Transverse colon (tissue), 4 donors: ENCODE data around the gene UQCC2. TPM values are rescaled to one million over a fixed set of nuclear protein-coding genes. Genes with fewer than 3 reads are reported as not detected.

Source experiments
- DNase-seq: peaks from one replicate; pipeline ENCODE4 v3.0.0-alpha.2; 2019
- H3K27ac ChIP-seq, 4 donors: fragments of 200-600 bp; sonication (generic); 2 replicates each; pipeline ENCODE4 v1.5.1; 2016 to 2018; ENCODE audit warnings: inconsistent platforms in 4 of 4
- H3K27me3 ChIP-seq: fragments of 200-600 bp; sonication (generic); 2 replicates; pipeline ENCODE4 v1.5.1; 2017; ENCODE audit warnings: inconsistent platforms
- H3K36me3 ChIP-seq, 4 donors: fragments of 200-600 bp; sonication (generic); 2 replicates each; pipeline ENCODE4 v1.5.1; 2017 to 2019; ENCODE audit warnings: inconsistent platforms in 4 of 4
- H3K4me1 ChIP-seq, 4 donors: fragments of 200-600 bp; sonication (generic); 2 replicates each; pipeline ENCODE4 v1.5.1; 2017 to 2020; ENCODE audit warnings: inconsistent platforms in 4 of 4
- H3K4me3 ChIP-seq, 4 donors: fragments of 200-600 bp; sonication (generic); 1 replicate in 1 of 4; 2 replicates in 3 of 4; pipeline versions ENCODE4 v1.5.1 to v1.6.1; 2017 to 2019; ENCODE audit warnings: inconsistent platforms in 4 of 4
- H3K9me3 ChIP-seq, 2 donors: fragments of 200-600 bp; sonication (generic); 2 replicates each; pipeline ENCODE4 v1.5.1; 2017 to 2019; ENCODE audit warnings: inconsistent platforms in 2 of 2
- EP300 ChIP-seq: sonication (generic); formaldehyde crosslinking; IDR thresholded peaks from one replicate; pipeline ENCODE4 v1.6.1; 2017; ENCODE audit warnings: antibody characterized with exemption, low read depth
- POLR2A ChIP-seq: fragments of 450-650 bp; IDR thresholded peaks from one replicate; pipeline ENCODE4 v1.6.1; 2016; ENCODE audit warnings: antibody characterized with exemption, mild to moderate bottlenecking, moderate library complexity
- POLR2AphosphoS5 ChIP-seq, 3 donors: sonication (generic); formaldehyde crosslinking; IDR thresholded peaks; one replicate each; pipeline ENCODE4 v1.6.1; 2016; ENCODE audit warnings: antibody characterized with exemption in 3 of 3
- WGBS, 2 donors: methylation state at CpG; one replicate each; pipeline ENCODE4 v1.1.5; 2018; ENCODE audit warnings: low coverage in 1 of 2; 5-methylcytosine and 5-hydroxymethylcytosine counted together
- in situ Hi-C, 4 donors: fragments of 200-750 bp; cut with MboI; loops; one replicate each; pipeline versions ENCODE4 v1.15.0 to v1.15.1; 2017; ENCODE audit warnings: low sequenced_read_pairs in 3 of 4, low pct_ligation_motif_present in 1 of 4, low pct_unique_long_range_greater_than_20kb in 1 of 4
- intact Hi-C: fragments of 100-400 bp; cut with DNase I; formaldehyde crosslinking; loops from one replicate; pipeline ENCODE4 v1.15.1; 2023; ENCODE audit warnings: low total_unique reads
- total RNA-seq, 4 donors: library from RNA; depleted of rRNA; stranded (reverse); fragments of >200 nt; gene quantifications; one replicate each; pipeline ENCODE4 v1.1.0, GENCODE V29; 2016
- TF ChIP-seq, protein P1 (sequence below), 5 experiments: fragments of 200-600 bp in 3 of 5; fragments of 450-650 bp in 2 of 5; sonication (generic) in 3 of 5; IDR thresholded peaks; 1 replicate in 2 of 5; 2 replicates in 3 of 5; pipeline ENCODE4 v1.5.1; 2016 to 2017; ENCODE audit warnings: antibody characterized with exemption in 5 of 5, inconsistent platforms in 3 of 5, mild to moderate bottlenecking in 2 of 5, moderate library complexity in 1 of 5

Gene UQCC2
- total RNA-seq, 4 donors from 2014 or later: 2.8 to 17.6 (median 8.8) TPM

DNA sequence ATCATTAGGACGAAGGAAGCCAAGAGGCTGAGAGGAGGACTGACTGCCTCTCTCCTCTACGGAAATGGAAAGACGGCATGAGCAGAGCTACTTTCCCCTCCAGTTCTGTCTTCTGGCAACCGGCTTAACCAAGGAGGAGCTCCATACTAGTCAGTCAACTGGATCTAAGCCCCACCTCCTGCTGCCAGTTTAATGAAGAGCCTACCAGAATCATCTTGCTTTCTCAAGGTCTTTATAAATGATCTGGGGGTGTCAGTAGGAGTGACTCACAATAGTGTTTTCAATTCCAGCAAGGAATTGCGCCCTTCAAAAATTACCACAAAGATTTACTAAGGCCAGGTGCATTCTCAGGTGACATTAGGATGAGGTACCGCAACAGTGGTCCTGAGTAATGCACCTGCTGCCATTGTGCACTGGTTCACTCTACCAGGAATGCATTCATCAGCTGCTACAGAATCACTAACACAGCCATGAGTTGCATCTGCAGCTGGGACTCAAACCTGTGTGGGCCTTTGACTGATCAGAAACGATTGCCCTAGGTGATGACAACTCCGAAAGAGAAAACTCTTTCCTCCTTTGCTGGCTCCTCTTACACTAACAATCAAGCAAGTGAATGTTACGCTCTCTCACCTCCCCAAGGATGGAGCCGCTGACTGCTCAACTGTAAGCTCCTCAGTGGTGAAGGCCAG is 2.8 kb downstream of the UQCC2 start:
- no peaks in the 10 kb centered on the region for H3K9me3 ChIP-seq
- TF ChIP-seq EP300 (no peak), POLR2AphosphoS5 (IDR thresholded peaks at IDR 0.05) (no peak), POLR2A (no peak)
- TF ChIP-seq, protein P1, sequence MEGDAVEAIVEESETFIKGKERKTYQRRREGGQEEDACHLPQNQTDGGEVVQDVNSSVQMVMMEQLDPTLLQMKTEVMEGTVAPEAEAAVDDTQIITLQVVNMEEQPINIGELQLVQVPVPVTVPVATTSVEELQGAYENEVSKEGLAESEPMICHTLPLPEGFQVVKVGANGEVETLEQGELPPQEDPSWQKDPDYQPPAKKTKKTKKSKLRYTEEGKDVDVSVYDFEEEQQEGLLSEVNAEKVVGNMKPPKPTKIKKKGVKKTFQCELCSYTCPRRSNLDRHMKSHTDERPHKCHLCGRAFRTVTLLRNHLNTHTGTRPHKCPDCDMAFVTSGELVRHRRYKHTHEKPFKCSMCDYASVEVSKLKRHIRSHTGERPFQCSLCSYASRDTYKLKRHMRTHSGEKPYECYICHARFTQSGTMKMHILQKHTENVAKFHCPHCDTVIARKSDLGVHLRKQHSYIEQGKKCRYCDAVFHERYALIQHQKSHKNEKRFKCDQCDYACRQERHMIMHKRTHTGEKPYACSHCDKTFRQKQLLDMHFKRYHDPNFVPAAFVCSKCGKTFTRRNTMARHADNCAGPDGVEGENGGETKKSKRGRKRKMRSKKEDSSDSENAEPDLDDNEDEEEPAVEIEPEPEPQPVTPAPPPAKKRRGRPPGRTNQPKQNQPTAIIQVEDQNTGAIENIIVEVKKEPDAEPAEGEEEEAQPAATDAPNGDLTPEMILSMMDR (IDR thresholded peaks at IDR 0.05): no peak
- no peak overlapping the region for H3K4me3 ChIP-seq
- H3K36me3 ChIP-seq: no peaks in the 10 kb centered on the region
- intact Hi-C loops: no loop called here
- no peak overlapping the region for H3K27ac ChIP-seq
- DNase-seq: no peak
- in situ Hi-C loops: loop anchor here in 1 of 4 donors (10.0 kb wide), 1 partner anchor 124 kb away; the partner anchor contains the start of gene BAK1
- no peaks in the 10 kb centered on the region for H3K27me3 ChIP-seq
- H3K4me1 ChIP-seq: peaks cover 7 to 15% (median 10%) of the 10 kb centered on the region in 4 donors
- WGBS, 2 donors: 94 to 95% methylated on average over 6 to 10 of the region's 10 CpGs

GRCh38 chr6:33707771-33708170 is 3.7 kb downstream of the UQCC2 start:
- WGBS, 2 donors: 90 to 100% methylated on average over 3 to 5 of the region's 5 CpGs
- Histone ChIP-seq H3K4me1 (peaks cover 7 to 15% (median 10%) of the 10 kb centered on the region in 4 donors), H3K36me3 (no peaks in the 10 kb centered on the region), H3K27ac (no peak overlapping the region), H3K27me3 (no peaks in the 10 kb centered on the region), H3K4me3 (no peak overlapping the region), H3K9me3 (no peaks in the 10 kb centered on the region)
- in situ Hi-C loops: loop anchor here in 1 of 4 donors (10.0 kb wide), 1 partner anchor 123 kb away; the partner anchor contains the start of gene BAK1
- TF ChIP-seq, protein P1 (IDR thresholded peaks at IDR 0.05): no peak
- no peak for TF ChIP-seq EP300
- no peak for TF ChIP-seq POLR2A
- TF ChIP-seq POLR2AphosphoS5 (IDR thresholded peaks at IDR 0.05): no peak
- DNase-seq: no peak
- intact Hi-C loops: no loop called here

- Histone ChIP-seq H3K36me3 (no peaks in the 10 kb centered on the region), H3K4me1 (peaks cover 7 to 9% (median 8%) of the 10 kb centered on the region in 4 donors), H3K27ac (no peak overlapping the region), H3K27me3 (no peaks in the 10 kb centered on the region), H3K4me3 (no peak overlapping the region), H3K9me3 (no peaks in the 10 kb centered on the region)
- TF ChIP-seq EP300: no peak
- TF ChIP-seq, protein P1 (IDR thresholded peaks at IDR 0.05): no peak
- no peak for TF ChIP-seq POLR2AphosphoS5 (IDR thresholded peaks at IDR 0.05)
- no peak for TF ChIP-seq POLR2A
- intact Hi-C loops: no loop called here
- in situ Hi-C loops: loop anchor here in 1 of 4 donors (10.0 kb wide), 1 partner anchor 121 kb away; the partner anchor contains the start of gene BAK1
- no peak for DNase-seq
- WGBS, 2 donors: 77 to 96% methylated on average over 5 to 16 of the region's 16 CpGs
These were observed 5.4 kb downstream of the UQCC2 start for GRCh38 chr6:33705955-33706725.

GRCh38 chr6:33705268-33705885 is 6.1 kb downstream of the UQCC2 start:
- Histone ChIP-seq H3K4me3 (no peak overlapping the region), H3K36me3 (no peaks in the 10 kb centered on the region), H3K27ac (no peak overlapping the region), H3K9me3 (no peaks in the 10 kb centered on the region), H3K4me1 (peaks cover 0 to 2% (median 2%) of the 10 kb centered on the region in 4 donors), H3K27me3 (no peaks in the 10 kb centered on the region)
- TF ChIP-seq POLR2A (no peak), EP300 (no peak), POLR2AphosphoS5 (IDR thresholded peaks at IDR 0.05) (no peak)
- TF ChIP-seq, protein P1 (IDR thresholded peaks at IDR 0.05): no peak
- DNase-seq: no peak
- intact Hi-C loops: no loop called here
- 91 to 100% methylated on average over 1 to 9 of the region's 9 CpGs for WGBS, 2 donors
- in situ Hi-C loops: loop anchor here in 1 of 4 donors (10.0 kb wide), 1 partner anchor 121 kb away; the partner anchor contains the start of gene BAK1
